GM10248 (cell line): ENCODE data around the gene TNFSF18.

ENCODE experiments used
- CTCF ChIA-PET: fragments of 300-600 bp; sonication (Branson Sonifier 250); formaldehyde crosslinking; extraction: SDS; loops from one replicate; lab custom pipeline; 2021; ENCODE audit warnings: antibody characterized with exemption; lab: Yijun Ruan, JAX
- POLR2A ChIA-PET: fragments of 350-650 bp; sonication (Branson Sonifier 250); formaldehyde crosslinking; extraction: SDS; loops from one replicate; lab custom pipeline; 2020; ENCODE audit warnings: antibody characterized with exemption; lab: Yijun Ruan, JAX
- DNase-seq: peaks from one replicate; pipeline ENCODE4 v3.0.0; 2012; ENCODE audit errors: extremely low spot score
- CTCF ChIP-seq: IDR thresholded peaks from 2 replicates; pipeline ENCODE4 v1.5.1; 2012; ENCODE audit warnings: mild to moderate bottlenecking, low read depth; ENCODE audit errors: extremely low read depth, missing control alignments, control extremely low read depth

The TNFSF18 gene

GRCh38 chr1:173050865-173051264, at the start of gene TNFSF18:
Gene TNFSF18, minus strand, starts transcription at chr1:173050941. Its CDS starts 45 bp downstream, at chr1:173050896.
- TF ChIP-seq CTCF = no peak
- ChIA-PET POLR2A (no interaction called here), CTCF (interaction anchor here (1.0 to 1.5 kb wide), 3 partner anchors 11 to 125 kb away, joined by 3 to 5 read pairs (median 3); no protein-coding TSS in a partner anchor)
- DNase-seq = no peak

GRCh38 chr1:173099166-173099565, 48.4 kb upstream of the TNFSF18 start:
- ChIA-PET CTCF (no interaction called here), POLR2A (no interaction called here)
- no peak for DNase-seq
- no peak for TF ChIP-seq CTCF

- no peak for TF ChIP-seq CTCF
- ChIA-PET POLR2A (no interaction called here), CTCF (no interaction called here)
- DNase-seq = no peak
Measured at GRCh38 chr1:173098117-173098516, 47.4 kb upstream of the TNFSF18 start.

- POLR2A ChIA-PET = no interaction called here
- TF ChIP-seq CTCF = no peak
- CTCF ChIA-PET = no interaction called here
- DNase-seq = no peak
Measured at GRCh38 chr1:173097001-173097400, 46.3 kb upstream of the TNFSF18 start.

- CTCF ChIA-PET = no interaction called here
- POLR2A ChIA-PET = no interaction called here
- no peak for DNase-seq
- TF ChIP-seq CTCF = no peak
Measured at GRCh38 chr1:173095632-173096031, 44.9 kb upstream of the TNFSF18 start.

GRCh38 chr1:173094541-173094940, 43.8 kb upstream of the TNFSF18 start:
- ChIA-PET CTCF (no interaction called here), POLR2A (no interaction called here)
- DNase-seq = no peak
- TF ChIP-seq CTCF = no peak
